HG03469 (cell line): ENCODE measurements around the gene ABHD11.
"Not testable (repeated sequence)": the region's sequence is repeated elsewhere in the genome, so short reads cannot be mapped to it uniquely, and the experiment has no call there.

Source experiments
- ATAC-seq: cut with Tn5 transposase; IDR thresholded peaks from one replicate; pipeline ENCODE4 v1.9.1; 2021; ENCODE audit warnings: mild to moderate bottlenecking, moderate library complexity, moderate number of reproducible peaks; ENCODE audit not compliant: unreplicated experiment

ABHD11 gene

DNA sequence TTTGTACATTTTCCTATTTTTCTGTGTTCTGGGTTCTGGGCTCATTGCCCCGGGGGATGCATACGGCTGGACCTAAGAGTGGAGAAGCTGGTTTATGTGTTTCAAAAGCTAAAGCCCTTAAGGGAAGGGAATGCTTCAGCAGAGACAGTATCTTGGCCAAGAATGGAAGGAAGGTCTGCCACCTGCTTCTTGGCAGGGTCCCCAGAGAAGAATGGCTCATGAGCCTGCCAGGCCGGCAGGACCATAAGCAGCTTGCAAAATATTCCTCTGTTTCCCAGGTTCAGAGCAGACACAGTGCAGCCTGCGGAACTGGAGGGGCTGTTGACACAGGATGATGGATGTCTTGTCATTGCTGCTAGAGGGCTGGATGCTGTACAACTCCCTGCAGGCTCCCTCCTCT lies 7.8 kb upstream of the ABHD11 start:
- no peak for ATAC-seq

DNA sequence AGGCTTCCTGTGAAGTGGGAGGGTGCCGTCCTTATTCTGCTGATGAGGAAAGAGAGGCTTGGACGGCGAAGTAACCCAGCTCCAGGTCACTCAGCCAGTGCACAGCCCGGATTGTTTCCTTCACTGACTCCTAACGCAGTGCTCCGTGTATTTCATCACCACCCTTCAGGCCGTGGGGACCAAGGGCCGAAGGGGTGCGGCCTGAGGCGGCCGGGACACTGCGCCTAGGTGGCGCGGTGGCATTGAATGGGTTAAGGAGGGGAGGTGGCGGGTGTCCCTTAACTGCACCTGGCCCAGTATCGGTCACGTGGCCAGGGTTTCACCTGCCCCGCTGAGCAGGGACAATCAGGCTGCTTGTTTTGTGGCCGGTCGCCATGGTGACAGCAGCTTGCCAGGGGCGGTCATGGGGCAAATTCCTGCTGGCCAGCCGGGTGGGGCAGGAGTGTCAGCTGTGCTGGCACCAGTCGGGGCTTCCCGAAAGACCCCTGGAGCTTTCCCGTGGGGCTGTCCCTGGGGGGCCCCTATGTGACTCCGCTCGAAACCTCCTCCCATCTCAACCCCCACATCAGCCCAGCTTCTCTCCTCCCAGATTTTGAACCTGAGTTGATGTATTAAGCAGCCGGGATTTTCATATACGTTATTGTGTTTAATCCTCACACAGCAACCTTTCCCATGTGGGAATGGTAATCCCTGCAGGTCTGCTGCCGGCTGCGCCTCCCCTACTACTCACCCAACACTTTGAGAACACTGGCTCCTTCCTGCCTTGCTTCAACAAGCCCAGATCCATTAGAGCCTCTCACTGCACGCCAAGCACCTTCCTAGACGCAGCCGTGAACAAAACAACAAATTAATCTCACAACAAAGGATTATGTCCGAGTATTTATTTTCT lies 4.4 kb upstream of the ABHD11 start:
- ATAC-seq = no peak

DNA sequence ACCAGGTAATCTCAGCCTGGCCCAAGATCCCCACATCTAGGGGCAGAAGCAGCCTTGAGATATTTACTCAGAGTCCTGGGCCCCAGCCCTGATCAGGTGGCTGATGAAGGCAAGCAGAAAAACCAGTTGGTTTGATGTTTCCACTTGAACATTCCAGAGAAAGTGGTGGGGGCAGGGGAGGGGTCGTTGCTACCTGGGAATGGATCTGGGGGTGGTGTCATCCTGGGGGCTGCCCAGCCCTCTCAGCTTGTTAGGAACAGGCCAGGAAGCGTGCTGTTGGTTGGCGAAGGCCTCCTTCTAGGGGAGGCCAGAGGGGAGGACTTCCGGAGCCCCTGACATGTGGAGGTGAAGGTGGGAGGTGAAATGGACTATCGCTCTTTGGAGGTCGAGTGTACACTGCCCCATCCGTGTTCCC lies 3.7 kb upstream of the ABHD11 start:
- ATAC-seq = no peak

DNA sequence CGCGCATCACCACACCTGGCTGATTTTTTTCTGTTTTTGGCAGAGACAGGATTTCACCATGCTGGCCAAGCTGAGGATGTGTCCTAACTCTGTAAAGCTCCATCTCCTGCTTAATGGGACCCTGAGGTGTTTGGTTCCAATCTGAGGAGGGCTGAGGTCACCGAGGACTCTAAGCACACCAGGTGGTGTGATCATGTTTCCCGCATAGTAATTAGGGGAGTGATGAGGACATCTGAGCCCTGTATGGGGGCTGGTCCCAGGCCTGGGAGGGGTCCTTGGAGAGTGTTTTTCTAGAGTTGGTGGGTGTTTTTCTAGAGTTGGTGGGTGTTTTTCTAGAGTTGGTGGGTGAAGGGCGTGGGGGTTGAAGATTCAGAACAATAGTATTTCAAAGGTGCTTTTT lies 3.0 kb upstream of the ABHD11 start:
- ATAC-seq = no peak

DNA sequence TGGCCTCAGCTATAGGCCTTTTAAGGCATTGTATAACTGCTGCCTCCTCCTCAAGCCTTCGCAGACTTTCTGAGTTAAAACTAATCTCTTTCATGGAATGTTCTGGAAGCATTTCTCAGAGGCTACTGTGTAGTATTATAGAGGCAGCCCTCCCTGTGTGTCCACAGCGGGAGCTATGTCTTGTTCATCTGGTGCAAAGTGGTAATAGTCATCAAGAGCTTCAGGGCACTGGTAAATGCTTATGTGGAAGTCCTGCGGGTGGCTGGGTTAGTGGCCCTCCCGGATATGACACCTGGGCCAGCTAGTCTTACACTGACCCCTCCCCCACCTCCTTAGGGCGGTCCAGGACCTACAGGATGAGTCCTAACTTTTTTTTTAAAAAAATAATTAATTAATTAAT lies 2.2 kb upstream of the ABHD11 start:
- no peak for ATAC-seq

DNA sequence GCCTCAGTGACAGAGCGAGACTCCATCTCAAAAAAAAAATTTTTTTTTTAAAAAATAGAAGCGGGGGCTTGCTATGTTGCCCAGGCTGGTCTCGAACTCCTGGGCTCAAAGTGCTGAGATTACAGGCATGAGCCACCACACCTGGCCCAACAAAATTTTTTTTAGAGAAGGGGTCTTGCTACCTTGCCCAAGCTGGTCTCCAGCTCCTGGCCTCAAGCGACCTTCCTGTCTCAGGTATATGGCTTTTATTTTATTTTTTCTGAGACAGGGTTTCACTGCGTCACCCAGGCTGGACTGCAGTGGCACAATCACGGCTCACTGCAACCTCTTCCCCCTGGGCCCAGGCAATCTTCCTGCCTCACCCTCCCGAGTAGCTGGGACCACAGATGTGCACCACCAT lies 1.6 kb upstream of the ABHD11 start:
- ATAC-seq = no peak

DNA sequence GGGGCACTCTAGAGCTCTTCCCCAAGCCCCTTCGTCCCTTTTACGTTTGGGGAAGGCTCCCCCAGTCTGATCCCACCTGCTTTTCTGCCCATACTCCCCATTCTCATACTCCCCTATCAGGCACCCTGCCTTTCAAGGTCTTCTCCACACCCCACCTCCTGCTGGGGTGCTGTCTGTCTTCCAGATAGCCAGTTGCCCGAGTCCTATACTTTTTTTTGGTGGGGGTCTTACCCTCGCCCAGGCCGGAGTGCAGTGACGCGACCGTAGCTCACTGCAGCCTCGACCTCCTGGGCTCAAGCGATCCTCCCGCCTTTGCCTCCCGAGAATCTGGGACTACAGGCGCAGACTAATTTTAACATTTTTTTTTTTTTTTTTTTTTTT lies 775 bp upstream of the ABHD11 start:
- no peak for ATAC-seq

DNA sequence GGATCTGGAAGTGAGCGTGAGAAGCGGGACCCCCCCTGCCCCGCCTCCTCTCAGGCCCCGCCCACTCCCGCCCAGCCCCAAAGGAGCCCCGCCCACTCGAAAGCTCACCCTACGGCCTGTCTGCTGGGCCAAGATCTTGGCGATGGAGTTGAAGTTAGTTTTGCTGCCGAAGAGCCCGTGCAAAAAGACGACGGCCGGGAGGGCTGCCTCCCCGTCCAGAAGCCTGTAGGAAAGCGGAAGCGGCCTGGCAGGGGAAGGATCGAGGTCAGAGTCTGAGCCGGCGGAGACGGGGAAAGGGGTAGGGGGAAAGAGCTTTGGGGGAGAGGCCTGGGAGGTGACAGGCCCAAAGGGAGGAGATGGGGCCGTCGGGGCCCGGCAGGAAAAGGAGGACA lies 386 bp downstream of the ABHD11 start:
- ATAC-seq = no peak

DNA sequence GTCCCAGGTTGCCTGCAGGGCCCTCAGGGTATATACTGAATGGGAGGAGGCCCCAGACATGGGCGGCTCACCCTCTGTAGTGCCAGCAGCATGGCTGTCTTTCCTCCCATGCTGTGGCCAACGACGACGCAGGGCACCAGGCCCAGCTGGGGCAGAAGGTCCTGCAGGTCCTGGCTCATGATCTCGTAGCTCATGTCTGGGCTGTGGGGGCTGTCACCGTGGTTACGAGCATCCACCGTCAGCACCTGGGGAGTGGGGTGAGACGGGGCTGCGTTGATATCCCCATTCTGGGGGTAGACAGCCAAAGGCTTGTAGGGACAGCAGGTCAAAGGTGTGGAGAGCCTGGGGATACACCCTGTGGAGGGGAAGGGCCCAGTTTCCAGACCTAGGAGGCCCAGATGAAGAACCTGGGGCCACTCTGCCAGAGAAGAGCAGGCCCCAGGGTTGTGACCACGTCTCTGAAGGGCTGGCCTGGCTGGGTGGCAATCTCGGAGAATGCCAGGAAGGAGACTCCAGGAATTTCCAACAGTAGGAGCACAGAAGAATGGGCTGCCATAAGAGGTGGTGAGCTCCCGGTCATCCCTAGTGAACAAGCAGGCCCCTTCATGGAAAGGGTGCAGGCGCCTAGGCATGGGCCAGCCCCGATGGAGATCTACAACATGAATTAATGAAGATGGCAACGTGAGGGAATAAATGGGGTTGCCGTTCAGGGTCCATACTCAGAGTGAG lies 947 bp downstream of the ABHD11 start:
- ATAC-seq = no peak

DNA sequence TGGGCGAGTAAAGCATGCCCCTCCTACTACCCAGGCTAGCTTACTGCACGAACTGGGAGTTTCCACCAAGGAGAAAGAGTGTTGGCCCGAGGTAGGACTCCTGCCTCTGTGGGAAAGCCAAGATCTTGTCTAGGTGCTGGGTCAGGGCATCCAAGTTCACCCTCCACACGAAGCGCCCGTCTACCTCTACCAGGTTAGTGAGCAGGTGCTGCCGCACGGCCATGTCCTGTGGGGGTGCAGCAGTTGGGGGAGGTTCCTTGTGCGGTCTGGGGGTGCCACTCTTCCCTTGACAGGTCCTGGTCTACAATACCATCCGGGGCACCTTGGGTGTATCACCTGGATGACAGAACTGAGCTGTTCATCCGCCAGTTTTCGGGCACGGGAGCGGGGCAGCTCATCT lies 1.7 kb downstream of the ABHD11 start:
- no peak for ATAC-seq

DNA sequence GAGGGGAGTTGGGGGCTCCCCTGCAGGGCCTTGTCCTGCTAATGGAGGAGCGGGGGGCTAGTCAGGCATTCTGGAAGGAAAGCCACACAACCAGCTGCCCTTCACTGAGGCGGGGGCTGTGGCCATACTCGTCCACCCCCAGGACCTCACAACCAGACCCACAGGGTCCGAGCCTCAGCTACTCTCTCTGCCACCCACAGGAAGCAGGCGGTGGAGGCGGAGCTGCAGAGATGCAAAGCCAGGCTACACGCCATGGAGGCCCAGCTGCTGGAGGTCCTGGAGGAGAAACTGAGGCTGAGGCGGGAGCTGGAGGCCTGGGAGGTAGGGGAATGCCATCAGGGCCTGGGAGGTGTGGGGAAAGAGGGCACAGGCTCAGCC lies 3.1 kb downstream of the ABHD11 start:
- ATAC-seq = no peak

DNA sequence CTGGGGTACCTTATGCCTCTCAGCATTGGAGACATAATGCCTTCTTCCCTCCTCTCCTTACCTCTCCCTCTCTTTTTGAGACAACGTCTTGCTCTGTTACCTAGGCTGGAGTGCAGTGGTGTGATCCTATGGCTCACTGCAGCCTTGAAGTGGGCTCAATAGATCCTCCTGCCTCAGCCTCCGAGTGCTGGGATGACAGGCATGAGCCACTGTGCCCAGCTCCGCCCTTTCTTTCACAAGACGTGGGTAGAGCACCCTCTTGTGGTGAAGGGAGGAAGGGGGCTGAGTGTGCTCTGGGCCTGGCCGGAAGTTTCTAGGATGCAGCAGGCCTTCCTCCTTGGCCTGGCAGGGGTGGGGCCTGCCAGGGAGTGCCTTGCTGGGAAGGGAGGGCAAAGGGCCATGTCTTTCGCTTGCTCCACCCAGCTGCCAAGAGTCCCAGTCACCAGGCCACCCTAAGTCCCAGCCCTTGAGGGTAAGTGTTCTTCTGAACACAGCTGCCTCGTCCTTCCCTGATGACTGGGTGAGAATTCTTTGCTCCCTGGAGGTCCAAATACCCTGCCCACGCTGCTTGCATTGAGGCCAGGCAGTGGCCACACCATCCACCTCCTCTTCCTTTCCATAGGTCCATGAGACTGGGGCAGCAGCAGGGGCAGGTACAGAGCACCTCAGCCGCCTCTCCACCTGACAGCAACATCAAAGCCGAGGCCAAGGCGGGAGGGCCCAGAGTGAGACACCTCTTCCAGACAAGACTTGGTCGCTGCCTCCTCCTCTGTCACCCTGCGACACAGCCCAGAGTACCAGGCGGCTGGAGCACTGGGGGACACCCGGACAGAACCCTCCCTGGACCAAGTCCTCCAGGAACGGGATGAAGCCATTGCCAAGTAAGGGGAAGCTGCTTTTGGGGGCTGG lies 3.7 kb downstream of the ABHD11 start:
- ATAC-seq = no peak

DNA sequence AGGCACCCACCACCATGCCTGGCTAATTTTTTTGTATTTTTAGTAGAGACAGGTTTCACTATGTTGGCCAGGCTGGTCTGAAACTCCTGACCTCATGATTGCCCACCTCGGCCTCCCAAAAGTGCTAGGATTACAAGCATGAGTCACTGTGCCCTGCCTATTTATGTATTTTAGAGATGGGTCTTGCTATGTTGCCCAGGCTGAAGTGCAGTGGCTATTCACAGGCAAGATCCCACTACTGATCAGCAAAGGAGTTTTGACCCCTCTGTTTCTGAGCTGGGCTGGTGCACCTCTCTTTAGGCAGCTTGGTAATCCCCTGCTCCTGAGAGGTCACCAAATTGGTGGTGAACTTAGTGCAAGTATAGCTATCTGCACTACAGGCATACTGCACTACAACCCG lies 6.2 kb downstream of the ABHD11 start:
- ATAC-seq = no peak

DNA sequence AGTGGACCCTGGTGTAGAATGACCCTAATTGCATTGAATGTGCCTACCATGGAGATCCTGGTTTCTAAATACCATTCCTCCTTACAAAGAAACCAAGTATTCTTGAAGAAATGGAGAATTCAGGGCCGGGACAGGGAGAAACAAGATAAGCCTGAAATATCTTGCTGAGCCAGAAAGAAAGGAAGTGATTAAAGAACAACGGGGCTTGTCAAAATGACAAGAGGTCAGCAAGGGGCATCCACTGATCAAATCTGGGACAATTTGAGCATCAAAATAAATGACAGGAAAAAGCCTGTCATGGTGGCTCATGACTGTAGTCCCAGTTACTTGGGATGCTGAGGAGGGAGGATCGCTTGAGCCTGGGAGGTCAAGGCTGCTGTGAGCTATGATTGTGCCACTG lies 8.1 kb downstream of the ABHD11 start:
- no peak for ATAC-seq

DNA sequence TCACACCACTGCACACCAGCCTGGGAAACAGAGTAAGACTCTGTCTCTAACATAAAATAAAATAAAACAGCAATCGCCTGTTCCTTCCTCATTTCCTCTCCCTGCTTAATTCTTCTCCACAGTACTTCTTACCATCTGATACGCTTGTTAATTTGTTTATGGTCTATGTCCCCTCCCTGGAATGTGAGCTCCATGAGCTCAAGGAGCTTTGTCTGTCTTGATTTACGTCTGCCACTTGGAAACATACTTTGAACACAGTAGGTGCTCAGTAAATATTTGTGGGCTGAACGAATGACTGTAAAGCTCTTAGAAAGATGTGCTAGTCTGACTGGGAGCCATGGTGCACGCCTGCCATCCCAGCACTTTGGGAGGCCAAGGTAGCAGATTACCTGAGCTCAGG lies 10.1 kb downstream of the ABHD11 start:
- no peak for ATAC-seq

DNA sequence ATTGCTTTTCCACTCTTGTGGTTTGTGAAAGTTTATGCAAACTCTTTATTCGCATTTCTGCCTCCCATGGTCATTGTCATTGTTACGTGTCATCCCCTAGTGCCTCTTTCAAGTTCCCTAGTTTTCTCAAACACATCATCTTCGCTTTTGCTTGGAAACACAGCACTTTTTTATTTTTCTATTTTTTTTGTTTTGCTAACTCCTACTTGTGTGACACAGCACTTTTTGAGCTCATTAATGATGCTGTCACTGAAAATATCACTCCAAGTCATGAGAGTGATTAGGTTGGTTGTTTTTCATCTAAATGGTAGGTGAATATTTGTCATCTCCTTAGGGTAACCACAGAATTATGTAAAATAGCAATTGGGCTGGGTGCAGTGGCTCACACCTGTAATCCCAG lies 10.7 kb downstream of the ABHD11 start:
- ATAC-seq = no peak

DNA sequence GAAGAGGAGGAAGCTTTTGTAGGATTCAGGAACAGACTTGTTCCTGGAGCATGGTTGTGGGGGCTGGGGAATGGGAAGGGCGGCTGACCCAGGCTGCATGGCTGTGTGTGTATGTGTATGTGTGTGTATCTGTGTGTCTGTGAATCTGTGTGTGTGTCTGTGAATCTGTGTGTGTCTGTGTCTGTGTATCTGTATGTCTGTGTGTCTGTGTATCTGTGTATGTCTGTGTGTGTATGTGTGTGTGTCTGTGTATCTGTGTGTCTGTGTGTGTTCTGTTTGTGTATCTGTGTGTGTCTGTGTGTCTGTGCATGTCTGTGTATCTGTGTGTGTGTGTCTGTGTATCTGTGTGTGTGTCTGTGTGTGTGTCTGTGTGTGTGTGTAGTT lies 12.5 kb downstream of the ABHD11 start:
- ATAC-seq = no peak

DNA sequence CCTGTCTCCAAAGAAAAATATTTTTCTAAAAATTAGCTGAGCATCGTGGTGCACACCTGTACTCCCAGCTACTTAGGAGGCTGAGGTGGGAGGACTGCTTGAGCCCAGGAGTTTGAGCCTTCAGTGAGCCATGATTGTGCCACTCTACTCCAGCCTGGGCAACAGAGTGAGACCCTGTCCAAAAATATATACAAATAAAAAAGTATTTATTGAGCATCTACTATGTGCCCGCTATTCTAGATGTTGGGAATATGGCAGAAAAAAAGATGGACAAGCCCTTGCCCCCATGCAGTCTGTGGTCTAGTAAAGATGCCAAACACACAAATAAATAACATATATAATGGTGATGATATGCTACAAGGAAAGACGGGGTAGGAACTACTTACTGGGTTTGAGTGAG lies 14.8 kb downstream of the ABHD11 start:
- no peak for ATAC-seq

DNA sequence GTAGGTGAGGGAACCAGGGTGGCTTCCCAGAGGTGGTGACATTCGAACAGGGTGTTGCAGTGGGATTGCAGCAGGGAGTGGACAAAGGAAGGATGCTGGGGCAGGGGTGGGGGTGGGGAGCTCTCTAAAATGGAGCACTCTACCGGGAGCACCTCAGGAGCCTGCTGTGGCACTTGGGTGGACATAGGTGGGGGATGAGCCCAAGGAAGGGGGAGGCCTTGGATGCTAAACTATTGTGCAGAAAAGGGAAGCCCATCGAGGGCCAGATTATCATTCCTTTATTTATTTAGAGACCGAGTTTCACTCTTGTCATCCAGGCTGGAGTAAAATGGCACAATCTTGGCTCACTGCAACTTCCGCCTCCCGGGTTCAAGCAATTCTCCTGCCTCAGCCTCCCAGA lies 15.8 kb downstream of the ABHD11 start:
- no peak for ATAC-seq

DNA sequence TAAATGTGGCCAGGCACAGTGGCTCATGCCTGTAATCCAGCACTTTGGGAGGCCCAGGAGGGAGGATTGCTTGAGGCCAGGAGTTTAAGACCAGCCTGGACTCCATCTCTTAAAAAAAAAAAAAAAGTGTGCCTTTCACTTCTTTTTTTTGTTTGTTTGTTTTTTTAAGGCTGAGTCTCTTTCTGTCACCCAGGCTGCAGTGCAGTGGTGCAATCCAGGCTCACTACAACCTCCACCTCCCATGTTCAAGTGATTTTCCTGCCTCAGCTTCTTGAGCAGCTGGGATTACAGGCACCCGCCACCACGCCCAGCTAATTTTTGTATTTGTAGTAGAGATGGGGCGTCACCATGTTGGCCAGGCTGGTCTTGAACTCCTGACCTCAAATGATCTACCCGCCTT lies 16.4 kb downstream of the ABHD11 start:
- not testable (repeated sequence) for ATAC-seq

DNA sequence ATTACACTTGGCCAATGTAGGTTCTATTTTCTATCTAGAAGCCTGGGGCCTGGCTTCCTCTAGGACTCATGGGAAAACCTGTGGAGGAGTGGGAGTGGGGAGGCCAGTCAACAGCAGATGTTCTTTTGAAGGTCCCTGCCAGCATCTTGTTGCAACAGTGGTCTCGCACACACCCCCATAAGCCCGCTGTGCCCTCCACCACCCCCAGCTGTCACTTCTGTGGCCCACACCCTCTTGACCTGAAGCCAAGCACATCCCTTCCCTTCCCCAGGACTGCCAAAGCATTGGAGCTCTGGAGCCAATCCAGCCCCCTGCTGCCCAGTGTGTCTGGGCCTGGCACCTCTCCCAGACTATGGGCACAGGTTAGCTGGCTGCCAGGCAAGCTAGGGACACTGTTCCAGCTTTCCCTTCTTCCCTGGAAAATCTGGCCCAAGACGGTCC lies 17.2 kb downstream of the ABHD11 start:
- ATAC-seq = no peak
